DMS79 treated with DMSO at 0.1 percent for 48 hours (cell line): ENCODE data around the gene IPP.
"Not testable (repeated sequence)": the region's sequence is repeated elsewhere in the genome, so short reads cannot be mapped to it uniquely, and the experiment has no call there.

Experiments
- DNase-seq: peaks from one replicate; lab custom pipeline; 2025; lab: John Stamatoyannopoulos, UW

Gene IPP

DNA sequence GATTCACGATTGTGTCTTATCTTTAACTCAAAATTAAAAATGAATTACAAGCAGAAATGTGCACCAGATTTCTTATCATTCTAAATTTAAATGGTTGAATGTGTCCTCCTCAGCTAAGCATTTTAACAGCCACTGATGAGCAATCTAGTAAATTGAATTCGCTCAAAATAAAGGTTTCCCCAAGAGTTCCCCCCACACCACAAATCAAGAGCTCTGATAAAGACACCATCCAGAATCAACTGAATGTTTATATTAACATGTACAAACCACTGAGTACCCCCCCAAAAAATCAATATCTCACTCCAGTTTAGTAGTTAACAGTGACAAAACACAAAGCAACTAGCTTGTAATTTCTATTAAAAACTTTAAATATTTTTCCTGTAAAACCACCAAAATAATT lies 66.1 kb downstream of the IPP start:
- no peak for DNase-seq

DNA sequence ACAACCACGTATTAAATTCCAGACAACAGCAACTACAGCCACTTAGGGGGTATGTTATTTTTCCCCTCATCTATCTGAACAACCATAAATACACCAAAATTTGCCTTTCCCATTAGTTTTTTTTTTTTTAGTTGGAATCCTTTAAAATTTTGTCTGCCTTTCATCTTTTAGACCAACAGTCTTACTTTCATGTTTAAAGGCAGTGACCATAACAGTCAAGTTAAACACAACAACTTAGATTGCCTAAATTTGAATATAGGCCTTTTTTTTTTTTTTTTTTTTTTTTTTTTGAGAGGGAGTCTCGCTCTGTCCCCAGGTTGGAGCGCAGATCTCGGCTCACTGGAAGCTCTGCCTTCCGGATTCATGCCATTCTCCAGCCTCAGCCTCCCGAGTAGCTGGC lies 67.5 kb downstream of the IPP start:
- no peak for DNase-seq

DNA sequence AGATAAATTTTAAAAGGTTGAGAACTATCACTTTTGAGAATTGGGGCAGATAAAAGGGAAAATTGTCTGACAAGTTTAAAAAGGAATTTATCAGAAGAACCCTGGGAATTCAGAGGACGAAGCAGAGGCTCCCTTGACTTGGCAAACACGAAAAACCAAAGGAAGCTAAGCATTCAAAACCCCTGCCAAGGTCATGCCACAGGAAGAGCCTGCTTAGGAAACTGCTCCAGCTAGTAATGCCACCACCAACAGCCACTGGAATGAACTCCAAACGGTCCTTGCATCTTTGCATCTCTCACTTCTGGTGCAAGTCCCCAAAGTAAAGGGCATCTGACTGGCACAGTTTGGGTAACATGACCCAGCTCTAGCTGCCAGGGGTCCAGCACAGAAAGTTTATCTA lies 71.3 kb downstream of the IPP start:
- DNase-seq = no peak

DNA sequence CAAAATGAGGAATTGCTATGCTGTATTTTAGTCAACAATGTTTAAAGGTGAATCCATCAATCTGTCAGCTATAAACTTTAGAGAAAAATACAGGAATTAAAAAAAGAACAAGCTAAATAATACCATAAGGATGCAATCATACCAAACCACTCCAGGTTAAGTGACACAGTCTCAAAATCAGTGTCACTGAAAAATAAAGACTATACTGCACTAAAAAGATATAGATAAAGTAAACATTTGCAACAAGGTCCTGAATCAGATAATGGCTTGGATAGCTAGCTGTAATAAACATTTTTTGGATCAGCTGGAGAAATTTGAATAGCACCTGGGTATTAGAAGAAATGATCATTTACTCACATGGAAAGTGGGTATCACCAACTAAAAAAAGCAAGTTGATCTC lies 72.0 kb downstream of the IPP start:
- DNase-seq = no peak

DNA sequence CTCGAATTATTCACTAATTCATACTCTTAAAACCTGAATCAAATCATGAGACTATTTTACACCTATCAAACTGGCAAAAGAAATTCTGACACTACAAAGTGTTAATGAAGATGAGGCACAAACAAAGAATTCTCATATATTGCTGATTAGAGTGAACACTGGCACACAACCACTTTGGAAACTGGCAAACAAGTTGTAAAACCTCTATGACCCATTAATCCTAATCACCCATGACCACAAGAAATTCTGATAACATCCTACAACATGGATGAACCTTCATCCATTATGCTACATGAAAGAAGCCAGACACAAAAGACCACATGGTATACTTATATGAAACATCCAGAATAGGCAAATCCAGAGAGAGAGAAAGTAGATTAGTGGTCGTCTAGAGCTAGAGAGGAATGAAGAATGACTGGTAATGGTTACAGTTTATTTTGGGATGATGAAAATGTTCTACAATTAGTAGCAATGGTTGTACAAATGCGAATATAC lies 72.7 kb downstream of the IPP start:
- DNase-seq = peak; percentile 60

DNA sequence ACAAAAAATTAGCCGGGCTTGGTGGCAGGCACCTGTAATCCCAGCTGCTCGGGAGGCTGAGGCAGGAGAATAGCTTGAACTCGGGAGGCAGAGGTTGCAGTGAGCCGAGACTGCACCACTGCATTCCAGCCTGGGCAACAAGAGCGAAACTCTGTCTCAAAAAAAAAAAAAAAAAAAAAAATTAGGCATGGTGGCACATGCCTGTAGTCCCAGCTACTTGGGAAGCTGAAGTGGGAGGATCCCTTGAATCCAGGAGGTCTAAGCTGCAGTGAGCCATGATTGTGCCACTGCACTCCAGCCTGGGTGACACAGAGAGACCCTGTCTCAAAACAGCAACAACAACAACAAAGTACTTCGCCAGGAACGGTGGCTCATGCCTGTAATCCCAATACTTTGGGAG lies 73.9 kb downstream of the IPP start:
- DNase-seq = not testable (repeated sequence)

DNA sequence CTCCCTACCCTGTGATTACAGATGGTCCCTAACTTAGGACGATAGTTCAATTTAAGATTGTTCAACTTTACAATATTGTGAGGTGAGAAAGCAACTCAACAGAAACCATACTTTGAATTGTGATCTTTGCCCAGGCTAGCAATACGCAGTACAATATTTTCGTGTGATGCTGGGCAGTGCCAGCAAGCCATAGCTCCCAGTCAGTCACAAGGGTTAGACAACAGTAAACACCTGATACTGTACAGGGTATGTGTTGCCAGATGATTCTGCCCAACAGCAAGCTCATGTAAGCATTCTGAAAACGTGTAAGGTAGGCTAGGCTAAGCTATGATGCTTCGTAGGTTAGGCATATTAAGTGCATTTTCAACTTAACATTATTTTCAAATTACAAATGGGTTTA lies 76.0 kb downstream of the IPP start:
- DNase-seq = no peak

DNA sequence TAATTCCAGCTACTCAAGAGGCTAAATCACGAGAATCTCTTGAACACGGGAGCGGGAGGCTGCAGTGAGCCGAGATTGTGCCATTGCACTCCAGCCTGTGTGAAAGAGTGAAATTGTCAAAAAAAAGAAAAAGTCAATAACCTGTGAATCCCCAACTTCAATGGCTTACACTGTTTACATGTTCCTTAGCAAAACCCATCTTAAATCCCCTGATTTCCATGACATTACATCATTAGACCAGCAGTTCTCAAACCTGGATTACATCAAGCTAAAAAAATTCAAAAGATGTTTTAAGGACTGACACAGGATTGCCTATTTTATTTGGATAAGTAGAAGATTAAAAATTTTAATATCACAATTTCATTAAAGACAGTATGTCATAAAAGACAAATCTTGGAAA lies 76.5 kb downstream of the IPP start:
- DNase-seq = no peak

DNA sequence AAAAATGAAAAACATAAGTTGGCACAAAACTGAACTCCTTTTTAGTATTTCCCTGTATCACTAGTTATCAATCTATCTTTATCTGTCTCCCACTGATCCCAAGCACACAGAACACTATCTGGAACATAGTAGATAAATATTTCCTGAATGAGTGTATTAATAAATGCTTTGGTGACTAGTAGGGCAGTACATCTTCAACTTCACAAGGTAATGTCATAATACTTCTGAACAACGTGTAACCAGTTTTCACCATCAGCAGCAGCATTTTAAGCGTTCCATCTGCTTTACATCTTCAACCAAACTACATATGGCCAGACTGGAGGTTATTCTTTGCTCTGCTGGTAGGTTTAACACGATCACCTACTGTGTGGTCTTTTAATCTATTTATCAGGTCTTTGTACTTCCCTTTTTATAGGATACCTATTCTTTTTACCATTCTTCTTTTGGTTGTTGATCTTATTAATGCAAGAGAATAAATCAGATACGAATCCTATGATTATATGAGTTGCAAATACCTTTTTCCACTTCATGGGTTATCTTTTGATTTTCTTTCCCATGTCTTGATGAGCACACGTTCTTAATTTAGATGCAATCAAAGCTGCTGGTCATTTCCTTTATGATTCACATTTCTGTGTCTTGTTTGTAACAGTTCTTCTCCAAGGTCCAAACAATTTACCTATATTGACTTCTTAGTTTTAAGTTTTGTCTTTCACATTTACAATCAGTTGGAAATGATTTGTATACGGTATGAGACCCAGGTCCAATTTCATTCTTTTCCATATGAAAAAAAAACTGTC lies 80.4 kb downstream of the IPP start:
- DNase-seq = no peak

DNA sequence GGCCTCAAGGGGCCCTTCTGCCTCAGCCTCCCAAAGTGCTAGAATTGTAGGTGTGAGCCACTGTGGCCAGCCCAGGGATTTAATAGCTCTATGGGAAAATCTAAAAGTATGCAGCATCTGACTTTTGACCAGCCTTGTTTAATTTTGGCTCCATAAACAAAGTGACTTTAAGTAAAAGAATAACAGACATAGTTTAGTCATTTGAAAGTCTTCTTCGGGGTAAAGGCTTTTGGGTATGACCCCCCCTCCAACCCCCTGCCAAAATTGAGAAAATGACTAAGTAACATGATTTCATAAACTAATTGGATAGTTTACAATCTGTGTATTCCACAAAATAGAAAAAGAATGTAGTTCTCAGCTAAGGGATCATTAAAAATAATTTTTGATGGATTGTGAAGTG lies 81.1 kb downstream of the IPP start:
- no peak for DNase-seq

DNA sequence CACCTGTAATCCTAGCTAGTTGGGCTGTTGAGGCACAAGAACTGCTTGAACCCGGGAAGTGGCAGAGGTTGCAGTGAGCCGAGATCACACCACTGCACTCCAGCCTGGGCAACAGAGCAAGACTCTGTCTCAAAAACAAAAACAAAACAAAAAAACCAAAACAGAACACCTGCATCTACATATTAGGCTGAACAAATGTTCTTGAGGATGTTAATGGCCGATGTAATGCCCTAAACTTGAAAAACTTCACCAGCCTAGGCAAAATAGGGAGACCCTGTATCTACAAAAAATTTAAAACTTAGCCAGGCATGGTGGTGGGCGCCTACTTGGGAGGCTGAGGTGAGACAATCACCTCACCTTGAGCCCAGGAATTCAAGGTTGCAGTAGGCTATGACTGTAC lies 81.9 kb downstream of the IPP start:
- no peak for DNase-seq

DNA sequence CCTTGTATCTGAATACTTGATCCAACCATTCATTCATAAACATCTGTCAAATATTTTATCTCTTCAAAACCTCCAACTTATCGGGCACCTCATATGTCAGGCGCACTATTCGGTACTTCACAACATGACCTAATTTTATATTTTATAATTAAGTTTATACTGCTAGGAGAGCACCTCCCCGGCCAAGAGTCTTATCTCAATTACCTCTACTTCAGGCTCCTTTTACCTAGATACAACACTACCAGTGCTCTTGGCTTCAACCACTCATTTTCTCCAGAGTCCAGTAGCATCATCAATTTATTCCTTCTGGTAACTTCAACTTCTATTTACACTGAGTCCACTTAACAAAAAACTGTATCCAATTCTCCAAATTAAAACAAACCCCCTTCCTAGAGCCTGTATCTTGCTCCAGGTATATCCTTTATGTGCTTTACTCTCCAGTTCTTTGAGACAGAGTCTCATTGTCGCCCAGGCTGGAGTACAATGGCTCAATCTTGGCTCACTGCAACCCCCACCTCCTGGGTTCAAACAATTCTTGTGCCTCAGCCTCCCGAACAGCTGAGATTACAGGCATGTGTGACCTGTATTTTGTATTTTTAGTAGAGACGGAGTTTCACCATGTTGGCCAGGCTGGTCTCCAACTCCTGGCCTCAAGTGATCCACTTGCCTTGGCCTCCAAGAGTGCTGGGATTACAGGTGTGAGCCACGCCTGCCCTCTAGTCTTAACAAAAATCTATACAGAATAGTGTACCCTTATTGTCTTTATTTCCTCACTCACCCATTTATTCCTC lies 82.9 kb downstream of the IPP start:
- DNase-seq = no peak

DNA sequence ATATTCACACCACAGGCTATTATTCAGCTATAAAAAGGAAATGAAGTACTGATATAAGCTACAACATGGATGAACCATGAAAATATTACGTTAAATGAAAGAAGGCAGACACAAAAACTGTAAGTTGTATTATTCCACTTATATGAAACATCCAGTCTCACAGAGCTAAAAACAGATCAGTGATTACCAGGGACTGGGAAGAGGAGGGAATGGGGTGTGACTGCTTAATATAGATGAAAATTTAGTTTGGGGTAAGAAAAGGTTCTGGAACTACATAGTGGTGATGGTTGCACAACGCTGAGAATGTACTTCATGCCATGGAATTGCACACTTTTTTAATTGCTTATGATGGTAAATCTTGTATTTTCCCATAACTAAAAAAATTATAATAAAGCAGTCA lies 83.6 kb downstream of the IPP start:
- DNase-seq = no peak

DNA sequence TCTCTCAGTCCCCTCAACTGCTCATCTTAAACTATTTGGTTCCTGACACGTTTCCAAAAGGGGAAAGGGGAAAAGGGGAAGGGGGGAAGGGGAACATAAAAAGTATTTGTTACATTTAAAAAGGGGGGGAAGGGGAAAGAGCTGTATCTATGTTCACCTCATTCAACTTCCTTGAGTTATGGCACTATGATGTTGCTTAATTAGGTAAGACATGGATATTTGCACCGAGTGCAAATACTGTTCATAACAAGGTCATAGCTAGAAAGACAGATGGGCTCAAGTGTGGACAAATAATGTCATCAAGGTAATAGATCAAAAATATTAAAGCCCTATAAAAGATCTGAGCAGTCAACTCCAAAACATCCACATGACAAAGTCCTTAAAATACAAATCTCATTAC lies 90.1 kb downstream of the IPP start:
- DNase-seq = no peak

DNA sequence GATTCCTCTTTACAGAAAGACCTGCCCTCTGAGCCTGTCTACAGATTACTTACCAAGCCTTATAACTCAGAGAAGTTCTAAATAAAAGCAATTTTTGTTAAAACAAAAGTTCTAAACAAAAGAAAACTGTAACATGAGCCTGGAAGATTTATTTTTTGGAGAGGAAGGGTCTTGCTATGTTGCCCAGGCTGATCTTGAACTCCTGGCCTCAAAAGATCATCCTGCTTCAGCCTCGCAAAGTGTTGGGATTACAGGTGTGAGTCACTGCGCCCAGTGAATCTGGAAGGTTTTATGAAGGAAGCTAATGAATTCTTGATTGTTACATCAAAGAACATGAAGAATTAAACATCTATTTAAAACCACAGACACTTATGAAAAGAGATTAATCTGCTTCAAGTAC lies 91.2 kb downstream of the IPP start:
- DNase-seq = no peak

DNA sequence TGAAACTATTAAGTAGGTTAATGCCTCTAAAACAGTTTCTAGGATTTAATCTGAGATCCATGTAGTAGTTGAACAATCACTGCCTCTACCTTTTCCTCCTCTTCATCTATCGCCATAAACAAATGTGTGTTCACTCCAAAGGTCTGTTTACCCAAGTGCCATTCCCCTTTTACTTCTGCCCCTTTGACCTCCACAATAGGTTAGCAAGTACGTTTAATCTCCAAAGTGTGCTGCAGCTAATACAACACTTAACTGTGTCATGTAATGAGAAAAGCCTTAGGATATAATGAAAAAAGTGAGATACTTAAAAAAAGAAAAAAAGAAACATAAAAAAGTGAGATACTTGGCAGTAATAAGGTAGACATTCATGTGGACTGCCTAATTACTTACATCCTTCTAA lies 92.3 kb downstream of the IPP start:
- no peak for DNase-seq

DNA sequence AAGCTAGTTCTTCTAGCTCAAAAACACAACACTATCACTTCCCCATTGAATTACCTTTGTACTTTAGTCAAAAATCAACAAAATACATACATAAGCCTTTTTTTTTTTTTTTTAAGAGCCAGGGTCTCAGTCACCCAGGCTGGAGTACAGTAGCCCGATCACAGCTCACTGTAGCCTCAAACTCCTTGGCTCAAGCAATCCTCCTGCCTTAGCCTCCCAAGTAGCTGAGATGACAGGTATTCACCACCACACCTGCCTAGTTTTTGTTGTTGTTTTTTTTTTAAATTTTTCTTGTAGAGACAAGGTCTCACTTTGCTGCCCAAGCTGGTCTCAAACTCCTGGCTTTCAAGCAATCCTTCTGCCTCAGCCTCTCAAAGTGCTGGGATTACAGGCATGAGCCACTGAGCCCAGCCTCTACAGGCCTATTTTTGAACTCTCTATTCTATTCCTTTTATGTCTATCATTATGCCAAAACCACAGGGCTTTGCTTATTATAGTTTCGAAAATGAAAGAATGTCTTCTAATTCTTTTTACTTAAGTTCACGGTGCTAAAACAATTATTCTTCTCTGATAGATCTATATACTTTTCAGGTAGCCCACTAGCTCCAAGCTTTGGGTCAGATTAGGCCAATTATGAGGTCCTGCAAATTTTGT lies 93.8 kb downstream of the IPP start:
- no peak for DNase-seq

DNA sequence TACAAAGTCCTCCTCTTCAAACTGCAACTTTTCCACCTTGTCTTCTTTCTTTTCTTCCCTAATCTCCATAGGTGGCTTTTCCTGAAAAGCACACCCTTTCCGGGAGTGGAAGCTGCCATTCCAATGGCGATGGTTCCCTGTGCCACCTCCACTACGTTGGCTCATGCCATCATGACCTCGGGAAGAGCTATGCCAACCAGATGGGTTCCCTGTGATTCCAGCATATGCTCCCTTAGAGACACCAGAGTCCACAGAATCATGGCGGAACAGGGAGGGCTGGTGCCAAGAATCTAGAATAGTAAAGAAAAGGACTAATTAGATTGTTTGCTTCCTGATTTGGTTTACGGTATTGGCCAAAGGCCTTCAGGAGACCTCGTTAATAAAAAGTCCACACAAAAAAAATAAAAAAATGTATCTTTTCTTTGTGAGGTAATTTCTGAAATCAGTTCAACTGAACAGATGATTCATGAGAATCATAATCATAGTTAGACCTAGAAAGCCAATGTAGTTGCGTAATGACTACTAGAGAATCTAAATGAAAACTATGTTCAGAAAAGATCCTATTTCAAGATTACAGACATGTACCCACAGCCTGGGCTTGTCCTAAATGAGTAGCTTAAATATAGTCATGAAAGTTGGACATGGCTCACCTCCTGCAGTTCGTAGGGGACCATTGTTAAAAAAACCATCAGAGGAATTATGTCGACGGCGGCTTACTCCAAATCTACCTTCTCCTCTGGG lies 95.7 kb downstream of the IPP start:
- DNase-seq = no peak
